Neutrophil (primary cell): ENCODE measurements around the gene MYO18A.

ENCODE experiments used
- H3K27ac ChIP-seq: fragments of 200-600 bp; sonication (generic); 2 replicates; pipeline ENCODE4 v1.5.1; 2016; ENCODE audit warnings: mild to moderate bottlenecking, moderate library complexity
- H3K27me3 ChIP-seq: fragments of 200-600 bp; sonication (generic); 2 replicates; pipeline ENCODE4 v1.6.0; 2016; ENCODE audit warnings: mild to moderate bottlenecking
- H3K36me3 ChIP-seq: fragments of 200-600 bp; sonication (generic); 2 replicates; pipeline ENCODE4 v1.5.1; 2017
- H3K4me1 ChIP-seq, 2 experiments: fragments of 200-600 bp in 1 of 2; sonication (generic) in 1 of 2; 1 replicate in 1 of 2; 2 replicates in 1 of 2; pipeline versions ENCODE4 v1.5.1 to v1.6.1; 2013 to 2016; ENCODE audit warnings: low read depth in 1 of 2, low read length in 1 of 2, mild to moderate bottlenecking in 1 of 2, moderate library complexity in 1 of 2; ENCODE audit not compliant: control insufficient read depth in 1 of 2, insufficient read depth in 1 of 2
- H3K4me3 ChIP-seq, 2 experiments: fragments of 200-600 bp in 1 of 2; sonication (generic) in 1 of 2; 1 replicate in 1 of 2; 2 replicates in 1 of 2; pipeline ENCODE4 v1.5.1; 2013 to 2016; ENCODE audit warnings: low read depth in 1 of 2, low read length in 1 of 2, mild to moderate bottlenecking in 1 of 2, moderate library complexity in 1 of 2
- H3K9me3 ChIP-seq: fragments of 200-600 bp; sonication (generic); 2 replicates; pipeline ENCODE4 v1.5.1; 2016
- CTCF ChIP-seq: fragments of 200-600 bp; sonication (generic); IDR thresholded peaks from 2 replicates; pipeline ENCODE4 v1.5.1; 2016; ENCODE audit warnings: antibody characterized with exemption

MYO18A gene

GRCh38 chr17:29068818-29069217, 111.4 kb downstream of the MYO18A start:
- Histone ChIP-seq H3K36me3 (peaks cover 5% of the 10 kb centered on the region), H3K4me3 (no peak overlapping the region), H3K9me3 (no peaks in the 10 kb centered on the region), H3K27ac (no peak overlapping the region), H3K4me1 (no peaks in the 10 kb centered on the region), H3K27me3 (no peaks in the 10 kb centered on the region)
- no peak for TF ChIP-seq CTCF

DNA sequence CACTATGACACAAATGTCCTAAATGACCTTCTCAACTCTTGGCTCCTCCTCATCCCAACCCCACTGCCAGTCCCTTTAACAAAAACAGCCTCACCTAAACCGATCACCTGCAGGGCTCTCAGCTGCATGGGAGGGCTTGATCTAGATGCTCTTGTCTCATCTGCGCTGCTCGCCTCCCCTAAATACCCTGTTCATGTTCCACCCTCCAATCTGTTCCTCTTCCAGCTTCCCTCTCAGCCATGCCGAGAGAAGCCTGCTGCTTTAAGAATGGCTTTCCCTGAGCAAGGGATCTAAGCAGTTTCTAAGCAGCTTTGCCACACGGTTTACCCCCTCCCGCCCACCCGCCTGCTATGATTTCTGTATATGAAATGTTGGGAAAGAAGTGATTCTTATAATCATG, 113.6 kb downstream of the MYO18A start:
- no peaks in the 10 kb centered on the region for H3K36me3 ChIP-seq
- H3K27me3 ChIP-seq: no peaks in the 10 kb centered on the region
- H3K4me1 ChIP-seq: no peaks in the 10 kb centered on the region
- H3K27ac ChIP-seq: no peak overlapping the region
- no peak for TF ChIP-seq CTCF
- H3K4me3 ChIP-seq: no peak overlapping the region
- no peaks in the 10 kb centered on the region for H3K9me3 ChIP-seq

DNA sequence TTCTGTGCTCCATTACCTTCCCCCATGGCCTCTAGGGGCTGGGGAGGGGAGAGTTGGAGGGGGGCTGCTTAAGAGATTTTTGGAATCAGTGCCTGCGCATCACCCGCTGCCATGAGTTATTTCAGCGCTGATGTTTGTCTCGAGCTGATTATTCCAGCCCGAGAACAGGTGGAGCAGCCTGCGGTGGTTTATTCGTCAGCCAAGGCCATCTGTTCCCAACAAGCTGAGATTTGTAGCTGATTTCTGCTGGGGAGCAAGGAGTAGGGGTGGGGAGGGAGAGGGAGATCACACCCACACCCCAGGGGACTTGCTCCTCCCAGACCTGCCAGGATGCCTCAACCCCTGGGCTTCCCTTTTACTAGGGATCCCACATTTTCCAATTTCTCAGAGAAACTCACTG, 114.2 kb downstream of the MYO18A start:
- H3K4me1 ChIP-seq: no peaks in the 10 kb centered on the region
- no peaks in the 10 kb centered on the region for H3K9me3 ChIP-seq
- no peaks in the 10 kb centered on the region for H3K36me3 ChIP-seq
- no peak overlapping the region for H3K27ac ChIP-seq
- no peak for TF ChIP-seq CTCF
- no peaks in the 10 kb centered on the region for H3K27me3 ChIP-seq
- H3K4me3 ChIP-seq: no peak overlapping the region

DNA sequence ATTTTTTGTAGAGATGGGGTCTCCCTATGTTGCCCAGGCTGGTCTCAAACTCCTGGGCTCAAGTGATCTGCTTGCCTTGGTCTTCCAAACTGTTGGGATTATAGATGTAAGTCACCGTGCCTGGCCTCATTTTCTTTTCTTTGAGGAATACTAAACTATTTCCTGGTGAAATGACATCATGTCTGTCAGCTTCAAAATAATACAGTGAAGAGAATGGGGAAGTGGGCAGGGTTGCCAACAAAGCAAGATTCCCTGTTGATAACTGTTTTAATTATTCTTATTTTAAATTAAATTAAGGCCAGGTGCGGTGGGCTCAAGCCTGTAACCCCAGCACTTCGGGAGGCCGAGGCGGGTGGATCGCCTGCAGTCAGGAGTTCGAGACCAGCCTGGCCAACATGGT, 116.2 kb downstream of the MYO18A start:
- no peaks in the 10 kb centered on the region for H3K4me1 ChIP-seq
- no peaks in the 10 kb centered on the region for H3K9me3 ChIP-seq
- no peaks in the 10 kb centered on the region for H3K27me3 ChIP-seq
- no peak for TF ChIP-seq CTCF
- H3K4me3 ChIP-seq: no peak overlapping the region
- H3K36me3 ChIP-seq: no peaks in the 10 kb centered on the region
- H3K27ac ChIP-seq: no peak overlapping the region

DNA sequence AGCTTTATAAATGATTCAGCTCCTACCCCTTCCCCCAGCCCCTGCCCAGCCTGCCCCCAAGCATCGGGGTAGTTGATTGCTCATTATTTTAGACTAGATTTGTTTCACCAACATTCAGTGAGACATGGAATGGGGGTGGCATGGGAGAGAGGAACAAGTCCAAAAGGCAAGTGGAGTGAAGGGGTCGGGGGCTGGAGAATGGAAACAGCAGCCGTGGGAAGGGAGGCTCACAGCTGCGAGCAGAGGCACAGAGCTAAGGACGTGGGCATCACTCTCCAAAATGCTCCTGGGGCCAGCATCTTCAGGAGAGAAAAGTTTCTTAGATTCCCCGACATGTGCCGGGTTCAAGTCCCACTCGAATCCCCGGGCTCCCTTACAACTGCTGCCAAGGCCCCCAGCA, 118.0 kb downstream of the MYO18A start:
- Histone ChIP-seq H3K36me3 (no peaks in the 10 kb centered on the region), H3K27me3 (no peaks in the 10 kb centered on the region), H3K9me3 (no peaks in the 10 kb centered on the region), H3K27ac (no peak overlapping the region), H3K4me3 (no peak overlapping the region), H3K4me1 (no peaks in the 10 kb centered on the region)
- no peak for TF ChIP-seq CTCF

GRCh38 chr17:29061036-29061435, 119.2 kb downstream of the MYO18A start:
- TF ChIP-seq CTCF: no peak
- Histone ChIP-seq H3K4me1 (no peaks in the 10 kb centered on the region), H3K4me3 (no peak overlapping the region), H3K9me3 (no peaks in the 10 kb centered on the region), H3K27me3 (no peaks in the 10 kb centered on the region), H3K36me3 (no peaks in the 10 kb centered on the region), H3K27ac (no peak overlapping the region)
